GM21786 (cell line): ENCODE data around the gene CTNNA2.

Experiments used
- ATAC-seq: cut with Tn5 transposase; IDR thresholded peaks from one replicate; pipeline ENCODE4 v1.9.1; 2021; ENCODE audit not compliant: unreplicated experiment

Gene CTNNA2

DNA sequence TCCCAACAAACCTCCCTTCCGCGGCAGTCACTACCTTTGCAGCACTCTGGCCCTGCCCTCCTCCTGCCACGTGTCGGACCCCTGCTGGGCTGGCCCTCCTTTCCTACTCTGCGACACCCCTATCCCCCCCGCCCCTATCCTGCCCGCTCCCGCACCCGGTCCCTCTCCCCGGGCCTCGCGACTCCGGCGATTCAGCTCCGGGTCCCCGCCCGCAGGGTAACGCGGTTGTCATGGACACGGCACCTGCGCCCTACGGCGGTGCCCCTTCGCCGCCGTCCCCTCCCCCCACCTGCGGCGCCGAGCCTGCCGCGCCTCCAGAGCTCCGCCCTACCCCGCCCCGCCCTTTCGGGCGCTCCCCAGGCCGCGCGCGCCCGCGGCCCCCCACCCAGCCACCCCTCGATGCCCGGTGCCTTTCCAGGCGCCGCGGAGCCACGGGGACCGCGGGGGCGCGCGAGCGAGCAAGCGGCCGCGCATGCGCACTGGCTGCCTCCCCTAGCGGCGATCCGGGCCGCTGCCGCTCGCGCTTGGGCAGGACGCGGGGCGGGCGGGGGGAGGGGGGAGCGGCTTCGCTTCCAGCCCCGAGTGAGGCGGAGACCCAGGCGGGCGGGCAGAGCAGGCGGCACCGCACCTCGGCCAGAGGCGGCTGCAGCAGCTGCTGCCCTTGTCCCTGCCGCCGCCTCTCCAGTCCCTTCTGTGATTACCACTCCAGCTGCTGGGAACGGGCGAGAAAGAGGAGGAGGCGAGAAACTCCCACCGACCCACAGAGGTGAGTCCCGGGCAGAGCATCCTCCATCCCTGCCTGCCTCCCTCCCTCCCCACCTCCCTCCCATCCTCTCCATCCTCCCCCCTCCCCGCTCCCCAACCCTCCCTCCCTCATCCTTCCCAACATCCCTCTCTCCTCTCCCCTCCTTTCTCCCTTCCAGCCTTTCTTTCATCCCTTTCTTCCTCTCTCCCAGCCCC lies at the start of gene CTNNA2:
Gene CTNNA2 (plus strand): TSS at position 610 of the 960 bp plus-strand sequence.
- no peak for ATAC-seq

DNA sequence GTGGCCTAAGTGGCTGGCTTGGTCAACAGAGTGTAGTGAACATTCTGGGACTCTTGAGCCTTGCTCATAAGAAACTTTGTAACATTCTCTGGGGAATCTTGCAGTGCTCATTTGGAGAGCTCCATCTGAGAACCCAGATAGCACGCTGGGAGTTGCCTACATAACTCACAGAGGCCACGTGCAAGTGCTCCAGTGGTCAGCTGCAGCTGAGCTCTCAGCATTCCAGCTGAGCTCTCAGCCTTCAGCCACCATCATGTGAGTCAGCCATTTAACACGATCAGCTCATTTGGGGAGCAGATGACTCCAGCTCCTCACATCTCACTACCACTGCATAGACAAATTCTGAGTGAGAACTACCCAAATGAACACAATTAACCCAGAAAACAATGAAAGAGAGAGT lies 25.5 kb upstream of the CTNNA2 start:
- no peak for ATAC-seq

DNA sequence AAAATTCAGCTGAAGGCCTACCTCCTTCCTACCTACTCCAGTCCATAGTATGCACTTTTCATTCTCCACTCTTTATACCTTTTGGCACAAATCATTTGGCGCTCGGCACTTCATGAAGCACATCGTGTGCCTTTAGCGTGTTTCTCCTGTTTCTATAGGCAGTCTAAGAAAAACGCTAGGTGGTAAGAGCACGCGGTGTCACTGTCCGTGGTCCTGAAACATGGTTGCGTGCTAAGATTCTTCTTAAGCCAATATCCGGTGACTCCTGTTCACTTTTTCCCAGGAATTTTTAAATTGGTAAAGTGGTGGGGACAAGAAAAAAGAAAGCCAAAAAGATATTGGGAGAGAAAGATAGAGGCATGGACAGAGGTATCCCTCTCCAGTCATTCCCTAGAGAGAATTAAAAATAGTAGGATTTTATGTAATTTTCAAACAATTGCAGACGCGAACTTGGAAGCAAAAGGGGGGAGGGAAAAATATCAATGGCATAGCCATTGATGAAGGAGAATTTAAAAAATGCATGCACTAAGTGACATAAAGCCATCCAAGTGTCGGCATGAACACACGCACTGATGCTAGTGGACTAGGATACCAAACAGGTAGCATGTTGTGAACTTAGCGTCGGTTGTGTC lies 1.4 kb upstream of the CTNNA2 start:
- ATAC-seq: no peak

DNA sequence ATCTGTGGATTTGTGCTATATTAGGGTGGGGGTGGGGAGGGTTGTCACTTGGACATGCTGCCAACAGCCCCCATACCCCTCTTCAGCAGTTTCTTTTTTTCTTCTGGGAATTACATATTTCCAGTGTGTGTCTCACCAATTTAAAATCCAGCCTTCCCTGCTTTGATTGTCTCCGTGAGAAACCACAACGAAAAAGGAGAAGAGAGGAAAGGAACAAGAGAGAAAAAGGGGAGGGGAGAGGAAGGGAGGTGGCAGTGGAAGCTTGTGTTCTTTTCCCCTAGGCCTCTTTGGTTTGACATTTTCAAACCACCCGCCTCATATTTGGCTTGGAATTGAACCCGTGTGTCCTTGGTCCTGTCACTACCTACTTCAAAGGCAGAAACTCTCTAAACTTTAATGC lies 860 bp downstream of the CTNNA2 start:
- ATAC-seq: no peak

DNA sequence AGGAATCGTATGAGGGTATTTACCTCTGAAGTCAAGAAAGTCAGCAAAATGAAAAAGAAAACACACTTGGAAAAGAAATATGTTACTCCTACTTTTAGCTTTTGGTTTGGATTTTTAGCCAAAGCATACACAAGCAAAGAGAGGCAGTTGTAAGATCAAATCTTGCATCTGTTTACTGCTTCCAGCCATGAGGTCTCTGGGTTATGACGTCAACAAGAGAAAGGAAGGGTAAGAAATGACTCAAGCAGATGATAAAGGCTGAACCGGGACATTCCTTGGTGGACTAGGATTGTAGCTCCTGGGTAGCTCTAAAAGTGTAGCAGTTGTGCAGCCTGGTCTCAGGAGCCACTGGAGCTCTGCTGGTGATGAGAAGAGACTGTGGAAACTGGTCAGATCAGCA lies 16.8 kb downstream of the CTNNA2 start:
- ATAC-seq: no peak

DNA sequence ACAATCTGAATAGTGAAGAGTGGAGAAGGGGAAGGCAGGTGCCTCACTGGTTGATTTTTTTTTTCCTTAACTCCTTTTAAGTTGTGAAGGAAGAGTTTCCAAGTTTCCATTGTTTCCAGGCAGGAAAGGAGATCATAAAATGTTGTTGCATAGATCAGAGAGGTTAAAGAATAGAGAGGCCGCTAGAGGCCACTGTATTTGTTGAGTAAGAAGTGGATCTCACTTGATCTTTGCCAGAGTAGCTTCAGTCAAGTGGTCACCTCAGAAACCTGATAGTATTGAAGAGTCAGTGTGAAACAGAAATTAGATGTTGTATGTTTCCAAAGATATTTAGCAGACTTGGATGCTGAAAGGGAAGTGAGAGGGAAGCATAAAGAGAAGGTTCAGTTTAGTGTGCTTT lies 17.6 kb downstream of the CTNNA2 start:
- no peak for ATAC-seq

DNA sequence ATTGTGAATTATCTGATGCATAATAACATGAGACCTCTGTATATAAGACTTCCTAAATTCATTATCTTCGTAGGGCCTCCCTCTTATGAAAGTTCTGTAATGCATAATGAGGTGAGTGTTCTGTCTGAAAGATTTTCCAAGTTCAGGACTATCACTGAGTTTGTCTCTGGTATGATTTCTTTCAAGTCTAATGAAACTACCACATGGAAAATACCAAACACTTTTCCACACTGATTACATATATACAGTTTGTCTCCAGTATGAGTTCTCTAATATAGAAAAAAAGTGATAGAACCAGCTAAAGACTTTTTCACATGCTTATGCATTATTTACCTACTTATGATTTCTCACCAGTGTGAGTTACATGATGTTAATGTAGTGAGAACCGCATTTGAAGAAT lies 34.7 kb downstream of the CTNNA2 start:
- ATAC-seq: no peak

DNA sequence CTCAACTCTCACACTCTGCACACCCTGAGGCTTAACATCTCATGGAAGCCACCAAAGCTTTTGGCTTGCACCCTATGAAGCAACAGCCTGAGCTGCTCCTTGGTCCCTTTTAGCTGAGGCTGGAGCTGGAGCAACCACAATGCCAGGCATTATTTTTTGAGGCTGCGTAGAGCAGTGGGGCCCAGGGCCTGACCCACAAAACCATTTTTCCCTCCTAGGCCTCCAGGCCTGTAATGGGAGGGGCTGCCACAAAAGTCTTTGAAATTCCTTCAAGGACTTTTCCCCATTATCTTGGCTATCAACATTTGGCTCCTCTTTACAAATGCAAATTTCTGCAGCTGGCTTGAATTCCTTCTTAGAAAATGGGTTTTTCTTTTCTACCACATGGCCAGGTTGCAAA lies 39.8 kb downstream of the CTNNA2 start:
- ATAC-seq: no peak

DNA sequence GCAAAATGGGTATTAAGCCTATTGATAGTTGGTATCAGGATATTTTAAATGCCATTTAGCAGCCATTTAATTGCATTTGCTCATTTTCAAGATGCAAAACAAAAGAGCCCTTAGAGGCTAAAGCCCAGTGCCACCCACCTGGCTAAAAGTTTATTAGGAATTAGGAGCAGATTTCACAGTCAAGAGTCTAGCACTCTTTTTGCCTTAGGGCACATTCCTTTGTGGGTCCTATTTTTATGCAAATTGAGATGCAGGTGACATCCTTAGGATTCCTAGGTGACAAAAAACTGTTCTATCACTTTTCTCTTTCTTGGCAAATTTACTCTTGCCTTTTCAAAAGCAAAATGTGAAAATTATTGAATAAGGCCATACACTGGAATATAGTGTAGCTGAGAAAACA lies 42.0 kb downstream of the CTNNA2 start:
- ATAC-seq: no peak

DNA sequence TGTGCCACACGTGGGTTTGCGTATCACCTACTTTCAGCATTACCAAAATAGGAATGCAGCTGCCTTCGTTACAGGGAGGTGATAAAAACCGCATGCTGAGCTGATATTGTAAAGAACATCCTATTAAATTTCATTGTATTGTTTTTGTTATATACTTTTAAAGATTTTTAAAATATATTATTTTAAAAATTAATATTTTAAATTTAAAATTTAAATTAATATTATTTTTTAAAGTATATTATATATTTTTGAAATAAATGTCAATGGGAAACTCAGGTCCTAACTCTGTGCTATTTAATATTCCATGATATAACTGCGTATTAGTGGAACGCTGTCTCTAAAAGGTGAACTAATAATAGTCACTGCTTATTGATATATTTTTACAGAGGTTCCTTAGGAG lies 51.2 kb downstream of the CTNNA2 start:
- ATAC-seq: no peak

DNA sequence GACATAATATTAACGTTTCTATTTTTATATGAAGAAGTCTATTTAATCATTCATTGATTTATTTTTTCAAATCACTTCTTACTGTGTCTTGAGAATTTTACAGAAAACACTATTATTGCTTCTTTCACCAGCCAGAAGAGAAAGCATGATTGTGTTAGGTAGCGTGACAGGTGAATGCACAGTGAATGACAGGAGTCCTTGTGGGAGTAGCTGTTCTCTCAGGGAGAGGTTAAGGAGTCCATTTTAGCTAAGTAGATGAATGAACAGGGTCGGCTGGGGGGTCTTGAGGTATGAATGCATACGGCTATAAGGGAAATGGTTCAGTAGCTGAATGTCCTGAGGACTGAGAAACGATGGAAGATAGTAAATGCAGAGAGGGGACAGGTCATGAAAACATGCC lies 56.2 kb downstream of the CTNNA2 start:
- no peak for ATAC-seq

DNA sequence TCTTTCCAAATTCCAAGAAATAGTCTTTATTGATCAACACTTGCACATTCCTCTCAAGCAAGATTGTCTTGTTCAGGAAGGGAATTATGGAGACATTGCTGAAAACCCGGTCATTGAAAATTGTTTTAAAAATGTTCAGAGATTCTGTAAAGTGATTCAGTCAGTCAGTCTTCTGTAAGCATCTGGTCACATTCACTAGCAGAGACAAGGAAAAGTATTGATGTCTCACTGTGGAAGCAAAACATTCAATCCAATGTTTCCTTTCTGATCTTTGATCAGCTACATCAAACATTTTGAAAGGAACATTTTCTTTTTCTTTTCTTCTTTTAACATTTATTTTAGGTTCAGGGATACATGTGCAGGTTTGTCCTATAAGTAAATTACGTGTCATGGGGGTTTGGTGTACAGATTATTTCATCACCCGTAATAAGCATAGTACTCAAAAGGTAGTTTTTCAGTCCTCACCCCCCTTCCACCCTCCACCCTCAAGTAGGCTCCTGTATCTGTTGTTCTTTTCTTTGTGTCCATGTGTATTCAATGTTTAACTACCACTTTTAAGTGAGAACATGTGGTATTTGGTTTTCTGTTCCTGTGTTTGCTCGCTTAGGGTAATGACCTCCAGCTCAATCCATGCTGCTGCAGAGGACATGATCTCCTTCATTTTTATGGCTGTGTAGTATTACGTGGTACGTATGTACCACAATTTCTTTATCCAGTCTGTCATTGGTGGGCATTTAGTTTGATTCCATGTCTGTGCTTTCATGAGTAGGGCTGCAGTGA lies 61.2 kb downstream of the CTNNA2 start:
- ATAC-seq: no peak

DNA sequence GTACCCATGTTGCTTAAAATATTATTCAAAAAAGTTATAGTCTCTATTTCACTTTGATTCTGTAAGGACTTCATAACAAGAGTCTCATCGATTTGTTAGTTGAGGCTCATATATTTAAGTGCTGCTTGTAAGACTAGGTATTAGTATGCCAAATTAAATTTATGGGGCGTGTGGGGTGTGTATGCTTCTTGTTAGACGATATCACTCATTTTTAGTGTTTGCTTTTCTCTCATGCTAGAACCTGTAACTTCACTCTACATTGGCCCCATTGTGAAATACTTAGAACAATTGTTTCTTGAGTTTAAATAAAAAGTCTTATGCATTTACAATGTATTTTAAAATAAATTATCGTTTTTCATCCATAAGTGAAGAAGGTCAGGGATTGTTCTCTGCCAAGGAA lies 63.6 kb downstream of the CTNNA2 start:
- ATAC-seq: no peak

DNA sequence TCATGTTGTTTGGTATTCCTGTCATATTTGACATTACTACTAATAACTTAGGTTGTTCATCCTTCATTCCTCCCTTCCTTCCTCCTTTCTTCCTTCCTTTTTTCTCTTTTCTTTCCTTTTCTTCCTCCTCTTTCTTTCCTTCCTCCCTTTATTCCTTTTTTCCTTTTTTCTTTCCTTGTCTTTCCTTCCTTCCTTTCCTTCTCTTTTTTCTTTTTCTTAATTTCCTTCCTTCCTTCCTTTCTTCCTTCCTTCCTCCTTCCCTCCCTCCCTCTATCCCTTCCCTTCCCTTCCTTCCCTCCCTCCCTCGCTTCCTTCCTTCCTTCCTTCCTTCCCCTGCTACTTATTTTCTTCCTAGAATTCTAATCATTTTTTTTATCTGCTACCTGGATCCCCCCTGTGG lies 66.1 kb downstream of the CTNNA2 start:
- no peak for ATAC-seq

DNA sequence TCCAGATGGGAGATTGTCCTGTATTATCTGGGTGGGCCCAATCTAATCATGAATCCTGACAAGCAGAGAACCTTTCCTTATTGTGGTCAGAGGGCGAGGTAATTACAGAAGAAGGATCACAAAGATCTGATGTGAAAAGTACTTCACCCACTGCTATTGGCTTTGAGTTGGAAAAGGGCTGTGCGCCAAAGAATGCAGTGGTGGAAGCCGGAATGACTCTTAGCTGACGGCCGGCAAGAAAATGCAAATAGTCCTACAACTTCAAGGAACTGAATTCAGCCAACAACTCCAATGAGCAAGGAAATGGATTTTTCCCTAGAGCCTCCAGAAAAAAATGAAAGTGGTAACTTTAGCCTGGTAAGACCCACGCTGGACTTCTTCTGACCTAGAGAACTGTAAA lies 67.3 kb downstream of the CTNNA2 start:
- no peak for ATAC-seq

DNA sequence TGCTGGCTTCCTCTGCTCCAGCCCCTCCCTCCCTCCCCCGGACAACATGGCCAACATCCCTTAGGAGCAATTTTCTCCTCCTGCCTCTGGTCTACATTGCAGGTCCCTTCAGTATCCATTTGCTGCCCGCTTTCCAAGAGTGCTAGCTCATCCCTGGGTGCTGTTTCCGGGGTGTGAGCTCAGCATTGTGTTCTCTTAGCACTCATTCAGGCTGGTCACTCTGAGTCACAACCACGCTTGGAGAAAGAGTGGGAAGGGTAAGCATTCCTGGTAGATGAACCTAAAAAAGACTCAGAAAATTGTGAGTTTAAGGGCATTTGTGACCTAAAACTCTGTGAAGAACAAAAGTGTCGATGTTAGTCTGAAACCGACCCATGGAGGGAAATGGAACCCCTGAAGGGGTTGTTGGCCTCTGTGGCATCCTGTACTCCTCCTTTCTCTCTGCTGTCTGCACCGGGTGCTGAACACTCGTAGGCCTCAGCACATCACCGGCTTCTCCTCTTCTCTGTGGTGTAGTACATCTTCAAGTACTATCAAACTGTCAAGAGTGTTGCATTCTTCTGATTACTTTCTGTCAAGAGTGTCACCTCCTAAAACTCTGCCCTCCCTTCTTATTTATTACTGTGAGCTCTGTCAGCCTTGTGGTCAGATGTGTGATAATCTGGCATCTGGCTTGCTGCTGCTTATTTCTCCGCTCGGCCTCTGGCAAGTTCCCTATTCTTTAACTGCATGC lies 73.0 kb downstream of the CTNNA2 start:
- ATAC-seq: no peak

DNA sequence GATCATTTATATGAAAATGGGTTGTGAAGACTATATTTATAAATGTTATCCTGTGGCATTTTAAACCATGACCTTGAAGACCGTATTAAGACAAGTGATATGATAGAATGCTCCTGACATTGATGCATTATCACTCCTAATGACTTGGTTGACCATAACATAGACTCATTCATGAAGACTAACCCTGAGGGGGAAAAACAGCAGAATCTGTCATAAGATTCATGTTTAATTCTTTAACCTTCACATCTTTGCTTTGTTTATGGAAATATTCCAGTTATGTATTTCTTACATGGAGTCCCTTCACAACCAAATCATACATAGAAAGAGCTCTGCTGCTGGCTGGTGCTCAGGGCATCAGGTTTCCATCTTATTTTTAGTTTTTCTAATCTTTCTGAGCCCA lies 78.4 kb downstream of the CTNNA2 start:
- no peak for ATAC-seq

DNA sequence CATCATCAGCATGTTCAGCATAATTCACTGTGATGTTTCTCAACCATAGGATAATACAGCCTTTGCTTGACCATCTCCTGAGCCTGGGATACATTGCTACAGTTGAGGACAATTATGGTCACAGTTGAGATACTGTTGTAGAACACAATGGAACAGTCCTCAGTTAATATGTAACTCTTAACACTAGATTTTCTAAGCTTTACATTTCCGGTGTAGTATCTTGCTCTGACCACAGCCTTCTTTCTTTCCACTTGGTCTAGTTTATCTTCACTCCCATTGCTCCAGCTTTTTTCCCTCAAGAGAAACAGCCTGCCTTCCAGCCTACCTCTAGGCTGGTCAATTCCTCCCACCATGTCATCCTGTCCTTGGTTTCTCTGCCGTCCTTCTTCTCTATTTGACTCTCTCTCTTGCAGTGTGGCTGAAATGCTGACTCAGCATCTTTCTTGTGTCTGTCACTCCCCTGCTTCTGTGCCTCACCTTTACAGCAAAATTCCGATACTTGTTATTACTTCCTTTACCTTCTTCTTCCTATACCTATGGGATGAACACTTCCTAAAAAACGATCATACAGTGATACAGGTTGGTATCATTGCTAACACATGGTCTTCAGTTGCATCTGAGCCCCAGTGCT lies 80.5 kb downstream of the CTNNA2 start:
- ATAC-seq: no peak

DNA sequence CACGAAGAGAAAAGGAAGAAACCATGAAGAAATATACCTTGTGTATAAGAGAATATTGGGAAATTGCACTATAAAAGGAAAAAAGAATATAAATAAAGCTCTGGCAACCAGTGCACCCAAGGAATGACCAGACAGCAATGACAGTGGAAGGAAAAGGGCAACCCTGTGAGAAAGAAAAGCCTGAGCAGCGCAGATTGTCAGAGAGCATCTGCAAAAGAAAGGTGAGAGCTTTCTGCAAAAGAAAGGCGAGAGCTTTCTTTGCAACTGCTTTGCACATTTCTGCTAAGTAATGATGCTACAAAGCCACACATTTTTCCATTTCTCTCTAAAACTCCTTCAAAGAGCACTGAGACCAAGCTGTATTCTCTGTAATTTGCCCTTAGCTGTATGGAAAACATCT lies 83.6 kb downstream of the CTNNA2 start:
- no peak for ATAC-seq

DNA sequence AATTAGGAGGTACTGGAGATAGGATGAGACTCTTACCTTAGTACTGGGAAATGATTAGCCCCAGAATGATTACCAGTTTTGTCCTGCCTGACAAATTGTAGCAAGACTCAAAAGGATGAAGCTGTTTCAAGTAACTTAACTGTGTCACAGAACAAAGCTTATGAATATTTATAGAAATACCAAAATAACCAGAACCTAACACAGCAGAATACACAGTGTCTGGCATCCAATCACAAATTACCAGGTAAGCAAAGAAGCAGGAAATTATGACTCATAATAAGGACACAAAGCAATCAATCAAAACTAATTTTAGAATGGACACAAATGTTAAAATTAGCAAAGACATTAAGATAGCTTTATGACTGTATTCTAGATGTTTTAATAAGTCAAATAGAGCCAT lies 91.9 kb downstream of the CTNNA2 start:
- no peak for ATAC-seq
